ENCODE results near the gene WDR20. TPM values are rescaled to one million over a fixed set of nuclear protein-coding genes. Genes with fewer than 3 reads are reported as not detected.

WDR20 gene
- total and polyA plus RNA-seq, 2 donors (not counting 1 experiment from before 2014, with no cell fraction given): 12.4 to 64.0 TPM

DNA sequence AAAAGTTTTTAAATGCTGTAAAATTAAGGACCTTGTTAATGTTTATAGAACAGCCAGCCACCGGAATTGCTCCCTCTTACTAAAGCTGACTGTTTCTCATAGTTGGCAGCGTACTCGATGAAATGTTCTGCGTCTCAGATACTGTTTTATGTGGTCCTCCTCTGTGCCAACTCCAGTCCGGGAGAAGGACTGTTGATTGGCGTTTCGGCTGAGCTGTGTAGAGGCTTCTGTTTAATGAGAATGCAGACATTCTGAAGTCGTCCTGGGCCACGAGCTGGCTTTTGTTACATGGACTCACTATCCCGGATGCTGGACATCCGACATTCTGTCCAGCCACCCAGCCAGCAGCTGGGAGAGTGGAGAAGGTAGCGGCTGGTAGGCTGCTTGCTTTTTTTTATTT is 75.4 kb downstream of the WDR20 start:
- no peak overlapping the region for H3K27ac Mint-ChIP-seq
- Histone ChIP-seq H3K36me3 (replicated peaks in 1 of 2; ENCODE audit: control extremely low read depth in 1 of 2, control insufficient read depth in 1 of 2, extremely low read depth in 1 of 2, insufficient read depth in 2 of 2, low read length in 1 of 2) (peaks cover 0 to 34% of the 10 kb centered on the region in 2 experiments), H3K4me1 (ENCODE audit: control insufficient read depth in 2 of 2, insufficient read depth in 2 of 2, low read length in 2 of 2) (peaks cover 7 to 11% of the 10 kb centered on the region in 2 donors), H3K4me3 (ENCODE audit: control extremely low read depth in 1 of 5, extremely low read depth in 1 of 5, insufficient read depth in 1 of 5, low read depth in 2 of 5, low read length in 4 of 5) (no peak overlapping the region), H3K4me2 (replicated peaks; ENCODE audit: low read depth, low read length, poor library complexity, severe bottlenecking) (no peak overlapping the region), H3K79me2 (ENCODE audit: control insufficient read depth, insufficient read depth, low read length) (no peaks in the 10 kb centered on the region), H3K9ac (ENCODE audit: low read length) (no peak overlapping the region), H2AFZ (ENCODE audit: insufficient read depth, low read depth, low read length, poor library complexity, severe bottlenecking) (no peak overlapping the region), H4K20me1 (ENCODE audit: control insufficient read depth, insufficient read depth, low read length, poor library complexity, severe bottlenecking) (peaks cover 91% of the 10 kb centered on the region), H3K27ac (ENCODE audit: low read length in 2 of 2) (no peak overlapping the region), H3K9me3 (ENCODE audit: control extremely low read depth in 1 of 3, control insufficient read depth in 2 of 3, insufficient read depth in 1 of 3, low read length in 2 of 3) (no peaks in the 10 kb centered on the region), H3K27me3 (replicated peaks in 1 of 4; ENCODE audit: control extremely low read depth in 1 of 4, control insufficient read depth in 3 of 4, insufficient read depth in 4 of 4, low read length in 3 of 4) (no peaks in the 10 kb centered on the region)
- intact Hi-C loops (cut with micrococcal nuclease): no loop called here
- H3K9me3 Mint-ChIP-seq (ENCODE audit: insufficient read depth): no peaks in the 10 kb centered on the region
- TF ChIP-seq CTCF (IDR thresholded peaks at IDR 0.05): no peak
- TF ChIP-seq EZH2 (IDR thresholded peaks at IDR 0.05; ENCODE audit: borderline replicate concordance, insufficient read depth, low read depth, low read length, poor library complexity, severe bottlenecking): no peak
- H3K4me3 Mint-ChIP-seq: no peak overlapping the region
- POLR2A ChIA-PET: interaction anchor here (0.6 kb wide), 1 partner anchor 102 kb away, joined by 3 read pairs; no protein-coding TSS in a partner anchor
- peaks cover 11% of the 10 kb centered on the region for H3K4me1 Mint-ChIP-seq
- no peaks in the 10 kb centered on the region for H3K27me3 Mint-ChIP-seq
- ATAC-seq (ENCODE audit: low read depth) (no peak), DNase-seq (no peak)
- 100% methylated on average over 12 of the region's 12 CpGs for WGBS (ENCODE audit: insufficient coverage)
- CTCF ChIA-PET: interaction anchor here (1.0 to 1.7 kb wide), 2 partner anchors 15 to 99 kb away, joined by 3 to 4 read pairs; no protein-coding TSS in a partner anchor

- H3K27ac Mint-ChIP-seq: no peak overlapping the region
- POLR2A ChIA-PET: no interaction called here
- H3K36me3 ChIP-seq (replicated peaks in 1 of 2; ENCODE audit: control extremely low read depth in 1 of 2, control insufficient read depth in 1 of 2, extremely low read depth in 1 of 2, insufficient read depth in 2 of 2, low read length in 1 of 2): peaks cover 0 to 30% of the 10 kb centered on the region in 2 experiments
Observed at GRCh38 chr14:102215576-102216250, 76.0 kb downstream of the WDR20 start.

More at GRCh38 chr14:102215576-102216250, 76.0 kb downstream of the WDR20 start:
- Mint-ChIP-seq H3K4me1 (peaks cover 15% of the 10 kb centered on the region), H3K27me3 (no peaks in the 10 kb centered on the region), H3K4me3 (no peak overlapping the region), H3K9me3 (ENCODE audit: insufficient read depth) (no peaks in the 10 kb centered on the region)
- Histone ChIP-seq H3K27ac (ENCODE audit: low read length in 2 of 2) (no peak overlapping the region), H3K4me1 (ENCODE audit: control insufficient read depth in 2 of 2, insufficient read depth in 2 of 2, low read length in 2 of 2) (peaks cover 7 to 17% of the 10 kb centered on the region in 2 donors), H3K9me3 (ENCODE audit: control extremely low read depth in 1 of 3, control insufficient read depth in 2 of 3, insufficient read depth in 1 of 3, low read length in 2 of 3) (peaks cover 0 to under 1% (median 0%) of the 10 kb centered on the region in 3 donors), H2AFZ (ENCODE audit: insufficient read depth, low read depth, low read length, poor library complexity, severe bottlenecking) (no peak overlapping the region), H3K4me2 (replicated peaks; ENCODE audit: low read depth, low read length, poor library complexity, severe bottlenecking) (no peak overlapping the region), H3K4me3 (ENCODE audit: control extremely low read depth in 1 of 5, extremely low read depth in 1 of 5, insufficient read depth in 1 of 5, low read depth in 2 of 5, low read length in 4 of 5) (no peak overlapping the region), H3K79me2 (ENCODE audit: control insufficient read depth, insufficient read depth, low read length) (no peaks in the 10 kb centered on the region), H4K20me1 (ENCODE audit: control insufficient read depth, insufficient read depth, low read length, poor library complexity, severe bottlenecking) (peaks cover 88% of the 10 kb centered on the region), H3K27me3 (replicated peaks in 1 of 4; ENCODE audit: control extremely low read depth in 1 of 4, control insufficient read depth in 3 of 4, insufficient read depth in 4 of 4, low read length in 3 of 4) (no peaks in the 10 kb centered on the region), H3K9ac (ENCODE audit: low read length) (no peak overlapping the region)
- WGBS (ENCODE audit: insufficient coverage): 95% methylated on average over 14 of the region's 20 CpGs
- TF ChIP-seq EZH2 (IDR thresholded peaks at IDR 0.05; ENCODE audit: borderline replicate concordance, insufficient read depth, low read depth, low read length, poor library complexity, severe bottlenecking): no peak
- TF ChIP-seq CTCF (IDR thresholded peaks at IDR 0.05): no peak
- intact Hi-C loops (cut with micrococcal nuclease): no loop called here
- CTCF ChIA-PET: interaction anchor here (0.5 to 1.7 kb wide), 3 partner anchors 14 to 349 kb away, joined by 3 to 4 read pairs (median 3); no protein-coding TSS in a partner anchor
- ATAC-seq (ENCODE audit: low read depth) (no peak), DNase-seq (no peak)
